Spinal cord (tissue), 10 donors: ENCODE data around the gene UGT2B7. TPM values are rescaled to one million over a fixed set of nuclear protein-coding genes. Genes with fewer than 3 reads are reported as not detected.

ENCODE experiments used
- DNase-seq, 6 donors: peaks; one replicate each; pipeline versions ENCODE4 v3.0.0 to v3.0.0-alpha.2; 2013 to 2015; ENCODE audit warnings: low spot score in 6 of 6, low read depth in 4 of 6
- H3K27ac ChIP-seq: one replicate; pipeline ENCODE4 v1.5.1; 2013; ENCODE audit warnings: low read depth, low read length, control low read depth
- H3K27me3 ChIP-seq: one replicate; pipeline ENCODE4 v1.6.1; 2013; ENCODE audit warnings: low read length; ENCODE audit not compliant: control insufficient read depth, insufficient read depth
- H3K36me3 ChIP-seq: one replicate; pipeline ENCODE4 v1.6.1; 2013; ENCODE audit warnings: low read length; ENCODE audit not compliant: control insufficient read depth, insufficient read depth
- H3K4me1 ChIP-seq: one replicate; pipeline ENCODE4 v1.6.1; 2013; ENCODE audit warnings: low read length; ENCODE audit not compliant: control insufficient read depth, insufficient read depth
- H3K4me3 ChIP-seq: one replicate; pipeline ENCODE4 v1.5.1; 2013; ENCODE audit warnings: low read depth, low read length, control low read depth
- H3K9me3 ChIP-seq: one replicate; pipeline ENCODE4 v1.6.1; 2013; ENCODE audit warnings: low read length; ENCODE audit not compliant: control insufficient read depth, insufficient read depth
- WGBS: methylation state at CpG from one replicate; pipeline ENCODE4 v1.1.5; 2013; ENCODE audit warnings: missing lambda C conversion rate; ENCODE audit not compliant: insufficient coverage; 5-methylcytosine and 5-hydroxymethylcytosine counted together
- polyA plus RNA-seq, 2 donors: library from polyadenylated mRNA; unstranded; fragments of 120-200 nt; gene quantifications; one replicate each; pipeline ENCODE4 v1.2.1, GENCODE V29; 2013; ENCODE audit not compliant: insufficient read length in 2 of 2
- total RNA-seq, 2 donors: library from RNA; depleted of rRNA in 1 of 2; stranded (reverse); fragments of 120-200 nt in 1 of 2; fragments of >200 nt in 1 of 2; gene quantifications; one replicate each; pipeline versions ENCODE4 v1.2.3 to v1.2.4, GENCODE V29; 2013 to 2014
- donor health status: healthy.

Gene UGT2B7
- total and polyA plus RNA-seq, 4 donors = 0.20 to 0.84 (median 0.32) TPM; not detected in 1

- Histone ChIP-seq H3K4me3 (no peak overlapping the region), H3K36me3 (no peaks in the 10 kb centered on the region), H3K27ac (no peak overlapping the region), H3K9me3 (peaks cover 3% of the 10 kb centered on the region), H3K4me1 (no peaks in the 10 kb centered on the region), H3K27me3 (no peaks in the 10 kb centered on the region)
- no CpG with 5 or more reads among the region's 4 CpGs for WGBS
- DNase-seq = no peak
These were observed 21.0 kb upstream of the UGT2B7 start for GRCh38 chr4:69075061-69075792.

- H3K9me3 ChIP-seq = peaks cover 3% of the 10 kb centered on the region
- 89% methylated on average over 2 of the region's 2 CpGs for WGBS
These were observed 17.4 kb upstream of the UGT2B7 start for GRCh38 chr4:69078852-69079251.

GRCh38 chr4:69088473-69088872 is 7.8 kb upstream of the UGT2B7 start:
- Histone ChIP-seq H3K4me3 (no peak overlapping the region), H3K27me3 (no peaks in the 10 kb centered on the region), H3K36me3 (no peaks in the 10 kb centered on the region), H3K9me3 (no peaks in the 10 kb centered on the region), H3K4me1 (no peaks in the 10 kb centered on the region), H3K27ac (no peak overlapping the region)
- 67% methylated on average over 1 of the region's 2 CpGs for WGBS
- no peak for DNase-seq

More at GRCh38 chr4:69078852-69079251, 17.4 kb upstream of the UGT2B7 start:
- Histone ChIP-seq H3K27me3 (no peaks in the 10 kb centered on the region), H3K4me1 (no peaks in the 10 kb centered on the region), H3K4me3 (no peak overlapping the region), H3K36me3 (no peaks in the 10 kb centered on the region), H3K27ac (no peak overlapping the region)
- DNase-seq = no peak

GRCh38 chr4:69089388-69089787 is 6.9 kb upstream of the UGT2B7 start:
- no peak overlapping the region for H3K27ac ChIP-seq
- H3K4me3 ChIP-seq = no peak overlapping the region
- H3K36me3 ChIP-seq = no peaks in the 10 kb centered on the region
- H3K27me3 ChIP-seq = no peaks in the 10 kb centered on the region
- no peaks in the 10 kb centered on the region for H3K9me3 ChIP-seq
- no peak for DNase-seq
- no peaks in the 10 kb centered on the region for H3K4me1 ChIP-seq
- whole genome bisulfite sequencing = no CpG with 5 or more reads among the region's 1 CpG

- Histone ChIP-seq H3K36me3 (no peaks in the 10 kb centered on the region), H3K9me3 (no peaks in the 10 kb centered on the region), H3K4me3 (no peak overlapping the region), H3K4me1 (no peaks in the 10 kb centered on the region), H3K27ac (no peak overlapping the region), H3K27me3 (no peaks in the 10 kb centered on the region)
- WGBS = no CpG with 5 or more reads among the region's 1 CpG
- no peak for DNase-seq
These were observed 4.1 kb upstream of the UGT2B7 start for GRCh38 chr4:69092190-69092589.

- H3K4me3 ChIP-seq = no peak overlapping the region
- H3K27ac ChIP-seq = no peak overlapping the region
- H3K27me3 ChIP-seq = no peaks in the 10 kb centered on the region
- no peaks in the 10 kb centered on the region for H3K36me3 ChIP-seq
- no peaks in the 10 kb centered on the region for H3K4me1 ChIP-seq
- H3K9me3 ChIP-seq = no peaks in the 10 kb centered on the region
- no peak for DNase-seq
- 100% methylated on average over 4 of the region's 6 CpGs for WGBS
These were observed 3.2 kb upstream of the UGT2B7 start for GRCh38 chr4:69092980-69093568.

- no peaks in the 10 kb centered on the region for H3K36me3 ChIP-seq
- DNase-seq = no peak
- no peaks in the 10 kb centered on the region for H3K27me3 ChIP-seq
- H3K27ac ChIP-seq = no peak overlapping the region
- H3K4me3 ChIP-seq = no peak overlapping the region
- no peaks in the 10 kb centered on the region for H3K9me3 ChIP-seq
- no peaks in the 10 kb centered on the region for H3K4me1 ChIP-seq
- WGBS = no CpG with 5 or more reads among the region's 3 CpGs
These were observed 2.6 kb upstream of the UGT2B7 start for GRCh38 chr4:69093681-69094080.

GRCh38 chr4:69095301-69095731 is 958 bp upstream of the UGT2B7 start:
- no peaks in the 10 kb centered on the region for H3K27me3 ChIP-seq
- no peaks in the 10 kb centered on the region for H3K9me3 ChIP-seq
- no CpG with 5 or more reads among the region's 2 CpGs for WGBS
- no peak for DNase-seq
- no peak overlapping the region for H3K4me3 ChIP-seq
- no peak overlapping the region for H3K27ac ChIP-seq
- no peaks in the 10 kb centered on the region for H3K36me3 ChIP-seq
- no peaks in the 10 kb centered on the region for H3K4me1 ChIP-seq

- H3K36me3 ChIP-seq = no peaks in the 10 kb centered on the region
- no peaks in the 10 kb centered on the region for H3K27me3 ChIP-seq
- no CpG with 5 or more reads among the region's 3 CpGs for WGBS
- H3K27ac ChIP-seq = no peak overlapping the region
- H3K4me3 ChIP-seq = no peak overlapping the region
- H3K9me3 ChIP-seq = no peaks in the 10 kb centered on the region
- DNase-seq = no peak
- no peaks in the 10 kb centered on the region for H3K4me1 ChIP-seq
These were observed 536 bp downstream of the UGT2B7 start for GRCh38 chr4:69096810-69097209.

GRCh38 chr4:69098470-69098869 is 2.2 kb downstream of the UGT2B7 start:
- no peaks in the 10 kb centered on the region for H3K9me3 ChIP-seq
- no peak for DNase-seq
- WGBS = no CpG with 5 or more reads among the region's 4 CpGs

More at GRCh38 chr4:69098470-69098869, 2.2 kb downstream of the UGT2B7 start:
- no peaks in the 10 kb centered on the region for H3K27me3 ChIP-seq
- H3K4me1 ChIP-seq = no peaks in the 10 kb centered on the region
- H3K27ac ChIP-seq = no peak overlapping the region
- no peaks in the 10 kb centered on the region for H3K36me3 ChIP-seq
- no peak overlapping the region for H3K4me3 ChIP-seq
